Measurements from ENCODE around the gene SLC4A8.

Gene SLC4A8

GRCh38 chr12:51424662-51425539 lies at the start of gene SLC4A8:
TSS of gene SLC4A8 (plus strand) at chr12:51424831. CDS start at chr12:51424988, 157 bp downstream.
- peak; percentile 36 to 74 (median 51) for DNase-seq (ENCODE audit: low read depth in 4 of 4, low spot score in 1 of 4)

- no peak for DNase-seq (ENCODE audit: low read depth in 4 of 4, low spot score in 1 of 4)
Observed at GRCh38 chr12:51374856-51375255, 49.8 kb upstream of the SLC4A8 start.

GRCh38 chr12:51377099-51377984 lies 47.3 kb upstream of the SLC4A8 start:
- DNase-seq (ENCODE audit: low read depth in 4 of 4, low spot score in 1 of 4): no peak

- DNase-seq (ENCODE audit: low read depth in 4 of 4, low spot score in 1 of 4): no peak
Observed at GRCh38 chr12:51378749-51379148, 45.9 kb upstream of the SLC4A8 start.

GRCh38 chr12:51379571-51379970 lies 45.1 kb upstream of the SLC4A8 start:
- DNase-seq (ENCODE audit: low read depth in 4 of 4, low spot score in 1 of 4): no peak

- no peak for DNase-seq (ENCODE audit: low read depth in 4 of 4, low spot score in 1 of 4)
Observed at GRCh38 chr12:51381226-51382079, 43.2 kb upstream of the SLC4A8 start.

GRCh38 chr12:51382173-51382572 lies 42.5 kb upstream of the SLC4A8 start:
- no peak for DNase-seq (ENCODE audit: low read depth in 4 of 4, low spot score in 1 of 4)

- no peak for DNase-seq (ENCODE audit: low read depth in 4 of 4, low spot score in 1 of 4)
Observed at GRCh38 chr12:51383269-51383905, 41.2 kb upstream of the SLC4A8 start.

- no peak for DNase-seq (ENCODE audit: low read depth in 4 of 4, low spot score in 1 of 4)
Observed at GRCh38 chr12:51386351-51386750, 38.3 kb upstream of the SLC4A8 start.

GRCh38 chr12:51388069-51388799 lies 36.4 kb upstream of the SLC4A8 start:
- DNase-seq (ENCODE audit: low read depth in 4 of 4, low spot score in 1 of 4): no peak

- DNase-seq (ENCODE audit: low read depth in 4 of 4, low spot score in 1 of 4): no peak
Observed at GRCh38 chr12:51388846-51389245, 35.8 kb upstream of the SLC4A8 start.

GRCh38 chr12:51389302-51389999 lies 35.2 kb upstream of the SLC4A8 start:
- no peak for DNase-seq (ENCODE audit: low read depth in 4 of 4, low spot score in 1 of 4)

GRCh38 chr12:51390457-51390856 lies 34.2 kb upstream of the SLC4A8 start:
- DNase-seq (ENCODE audit: low read depth in 4 of 4, low spot score in 1 of 4): no peak

GRCh38 chr12:51390891-51391282 lies 33.7 kb upstream of the SLC4A8 start:
- DNase-seq (ENCODE audit: low read depth in 4 of 4, low spot score in 1 of 4): no peak

- DNase-seq (ENCODE audit: low read depth in 4 of 4, low spot score in 1 of 4): peak in 3 of 4 experiments; percentile 34 to 67 (median 53)
Observed at GRCh38 chr12:51391283-51392123, 33.1 kb upstream of the SLC4A8 start, which contains the start of gene GALNT6. TSS of gene GALNT6 (minus strand) at chr12:51391406. CDS start at chr12:51379781, 11,625 bp downstream.

GRCh38 chr12:51392556-51393237 lies 31.9 kb upstream of the SLC4A8 start:
- DNase-seq (ENCODE audit: low read depth in 4 of 4, low spot score in 1 of 4): no peak

- peak in 1 of 4 experiments; percentile 57 for DNase-seq (ENCODE audit: low read depth in 4 of 4, low spot score in 1 of 4)
Observed at GRCh38 chr12:51393676-51394545, 30.7 kb upstream of the SLC4A8 start.

Measured in stimulated activated CD4-positive, alpha-beta T cell treated with anti-CD3 and anti-CD28 coated beads, Interleukin-1b, Interleukin-23, amount 100 ng/mL, for 24 hours (primary cell).